IMR-90 (cell line): ENCODE results near the gene UBN2. TPM values are rescaled to one million over a fixed set of nuclear protein-coding genes. Genes with fewer than 3 reads are reported as not detected.

ENCODE experiments used
- ATAC-seq: fragments of 200-7000 bp; cut with Tn5 transposase; 2 replicates; pipeline ENCODE4 v1.9.1; 2020; ENCODE audit warnings: low read depth, mild to moderate bottlenecking, moderate library complexity
- BruUV-seq: library from RNA; stranded (reverse); fragments of 400-500 nt; replicated peaks from 2 replicates; lab custom pipeline; 2021; lab: Mats Ljungman, UMichigan
- CTCF ChIA-PET: fragments of 300-600 bp; formaldehyde crosslinking; extraction: SDS; loops from one replicate; lab custom pipeline; 2021; ENCODE audit warnings: antibody characterized with exemption; lab: Yijun Ruan, JAX
- POLR2A ChIA-PET: fragments of 300-600 bp; sonication (Branson Sonifier 250); formaldehyde crosslinking; loops from one replicate; lab custom pipeline; 2022; ENCODE audit warnings: antibody characterized with exemption; ENCODE audit not compliant: unreplicated experiment; lab: Charles Lee
- DNase-seq: peaks from one replicate; pipeline ENCODE4 v3.0.0; 2013
- H2AFZ ChIP-seq: replicated peaks from 2 replicates; pipeline ENCODE3; 2013; ENCODE audit warnings: low read length, mild to moderate bottlenecking; ENCODE audit not compliant: poor library complexity
- H2AK5ac ChIP-seq: 2 replicates; pipeline ENCODE4 v1.6.1; 2013; ENCODE audit warnings: low read depth, low read length, inconsistent platforms
- H2AK9ac ChIP-seq: replicated peaks from 2 replicates; pipeline ENCODE3; 2013; ENCODE audit warnings: mild to moderate bottlenecking, low read depth, low read length, moderate library complexity; ENCODE audit not compliant: poor library complexity
- H2BK120ac ChIP-seq: 2 replicates; pipeline ENCODE4 v1.6.1; 2013; ENCODE audit warnings: low read depth, low read length, inconsistent platforms
- H2BK15ac ChIP-seq: 3 replicates; pipeline ENCODE4 v1.6.1; 2013; ENCODE audit warnings: low read depth, low read length, inconsistent platforms
- H2BK20ac ChIP-seq: 2 replicates; pipeline ENCODE4 v1.6.1; 2013; ENCODE audit warnings: low read depth, mild to moderate bottlenecking, inconsistent platforms, low read length, moderate library complexity
- H2BK5ac ChIP-seq: 2 replicates; pipeline ENCODE4 v1.6.1; 2013; ENCODE audit warnings: mild to moderate bottlenecking, low read depth, low read length, inconsistent platforms; ENCODE audit not compliant: poor library complexity, severe bottlenecking
- H3K14ac ChIP-seq: replicated peaks from 2 replicates; pipeline ENCODE4 v1.6.1; 2013; ENCODE audit warnings: low read depth, low read length, inconsistent platforms
- H3K18ac ChIP-seq: 2 replicates; pipeline ENCODE4 v1.6.1; 2013; ENCODE audit warnings: low read depth, low read length, control low read depth
- H3K23ac ChIP-seq: 2 replicates; pipeline ENCODE4 v1.6.1; 2013; ENCODE audit warnings: low read depth, low read length, inconsistent platforms
- H3K27ac ChIP-seq: 2 replicates; pipeline ENCODE4 v1.5.1; 2013; ENCODE audit warnings: mild to moderate bottlenecking, control low read depth, low read length; ENCODE audit not compliant: insufficient read depth
- H3K27me3 ChIP-seq: 2 replicates; pipeline ENCODE4 v1.6.1; 2013; ENCODE audit warnings: low read length; ENCODE audit not compliant: control insufficient read depth, insufficient read depth
- H3K36me3 ChIP-seq: 2 replicates; pipeline ENCODE4 v1.6.1; 2013; ENCODE audit warnings: low read length, mixed read lengths; ENCODE audit not compliant: control insufficient read depth, insufficient read depth
- H3K4ac ChIP-seq: 2 replicates; pipeline ENCODE4 v1.6.1; 2013; ENCODE audit warnings: low read depth, low read length, inconsistent platforms
- H3K4me1 ChIP-seq: 2 replicates; pipeline ENCODE4 v1.6.1; 2013; ENCODE audit warnings: low read length, mixed read lengths; ENCODE audit not compliant: control insufficient read depth, insufficient read depth
- H3K4me2 ChIP-seq: 2 replicates; pipeline ENCODE4 v1.6.1; 2013; ENCODE audit warnings: low read depth, mild to moderate bottlenecking, control low read depth, low read length, moderate library complexity
- H3K4me3 ChIP-seq: 2 replicates; pipeline ENCODE4 v1.5.1; 2013; ENCODE audit warnings: low read depth, mild to moderate bottlenecking, control low read depth, low read length, moderate library complexity; ENCODE audit not compliant: insufficient read depth
- H3K56ac ChIP-seq: 2 replicates; pipeline ENCODE4 v1.6.1; 2013; ENCODE audit warnings: low read length, inconsistent platforms; ENCODE audit not compliant: insufficient read depth; ENCODE audit errors: extremely low read depth
- H3K79me1 ChIP-seq, 2 experiments: 2 replicates each; pipeline ENCODE4 v1.6.1; 2013; ENCODE audit warnings: low read length in 2 of 2, inconsistent platforms in 1 of 2, low read depth in 1 of 2
- H3K9ac ChIP-seq: 2 replicates; pipeline ENCODE4 v1.6.1; 2013; ENCODE audit warnings: low read depth, low read length, control low read depth
- H3K9me1 ChIP-seq: 2 replicates; pipeline ENCODE4 v1.6.1; 2013; ENCODE audit warnings: low read length, inconsistent platforms; ENCODE audit not compliant: insufficient read depth
- H3K9me3 ChIP-seq: 2 replicates; pipeline ENCODE4 v1.6.1; 2013; ENCODE audit warnings: low read length; ENCODE audit not compliant: control insufficient read depth, insufficient read depth
- H4K20me1 ChIP-seq: 2 replicates; pipeline ENCODE4 v1.6.1; 2013; ENCODE audit warnings: low read length, inconsistent platforms; ENCODE audit not compliant: insufficient read depth
- H4K5ac ChIP-seq: 2 replicates; pipeline ENCODE4 v1.6.1; 2013; ENCODE audit warnings: mild to moderate bottlenecking, low read depth, low read length, control low read depth
- H4K8ac ChIP-seq, 2 experiments: 2 replicates each; pipeline ENCODE4 v1.6.1; 2013; ENCODE audit warnings: low read depth in 2 of 2, low read length in 2 of 2, control low read depth in 1 of 2, inconsistent platforms in 1 of 2
- H4K91ac ChIP-seq: 2 replicates; pipeline ENCODE4 v1.6.1; 2013; ENCODE audit warnings: low read depth, low read length, inconsistent platforms; ENCODE audit not compliant: insufficient read depth
- CEBPB ChIP-seq: IDR thresholded peaks from 2 replicates; pipeline ENCODE4 v1.6.1; 2012; ENCODE audit warnings: low read depth, low read length, improper control_type of control experiment
- CTCF ChIP-seq: conservative IDR thresholded peaks from 2 replicates; pipeline ENCODE4 v1.5.1; 2012; ENCODE audit warnings: mild to moderate bottlenecking, low read depth, low read length, improper control_type of control experiment
- ELK1 ChIP-seq: fragments of 150-350 bp; IDR thresholded peaks from 2 replicates; pipeline ENCODE4 v1.6.1; 2016; ENCODE audit warnings: low read depth, mild to moderate bottlenecking, low read length, moderate library complexity, borderline replicate concordance
- FOS ChIP-seq: fragments of 150-350 bp; IDR thresholded peaks from 2 replicates; pipeline ENCODE4 v1.6.1; 2016; ENCODE audit warnings: low read depth, low read length
- MAFK ChIP-seq: IDR thresholded peaks from 2 replicates; pipeline ENCODE4 v1.6.1; 2012; ENCODE audit warnings: low read depth, low read length, improper control_type of control experiment
- MAZ ChIP-seq: IDR thresholded peaks from 2 replicates; pipeline ENCODE4 v1.6.1; 2012; ENCODE audit warnings: low read depth, mild to moderate bottlenecking, low read length, improper control_type of control experiment, moderate library complexity, borderline replicate concordance
- NFE2L2 ChIP-seq: fragments of 150-350 bp; IDR thresholded peaks from 2 replicates; pipeline ENCODE4 v1.6.1; 2016; ENCODE audit warnings: low read depth, mild to moderate bottlenecking, low read length
- RAD21 ChIP-seq: IDR thresholded peaks from 2 replicates; pipeline ENCODE4 v1.6.1; 2012; ENCODE audit warnings: low read length, improper control_type of control experiment
- RCOR1 ChIP-seq: IDR thresholded peaks from 2 replicates; pipeline ENCODE4 v1.6.1; 2012; ENCODE audit warnings: mild to moderate bottlenecking, low read length, improper control_type of control experiment; ENCODE audit not compliant: insufficient replicate concordance
- SMC3 ChIP-seq: fragments of 150-350 bp; IDR thresholded peaks from 2 replicates; pipeline ENCODE4 v1.6.1; 2016; ENCODE audit warnings: low read depth, mild to moderate bottlenecking, antibody characterized with exemption, low read length, moderate library complexity
- USF2 ChIP-seq: fragments of 150-350 bp; IDR thresholded peaks from 2 replicates; pipeline ENCODE4 v1.6.1; 2017; ENCODE audit warnings: mild to moderate bottlenecking, antibody characterized with exemption, low read length, low read depth
- WGBS, 2 experiments: methylation state at CpG; one replicate each; pipeline versions ENCODE4 v1.1.5 to v1.1.7; 2013; ENCODE audit warnings: missing lambda C conversion rate in 2 of 2; ENCODE audit not compliant: insufficient read length in 1 of 2; ENCODE audit errors: extremely low coverage in 2 of 2; 5-methylcytosine and 5-hydroxymethylcytosine counted together
- dilution Hi-C: fragments of 300-500 bp; cut with HindIII; formaldehyde crosslinking; loops from one replicate; pipeline ENCODE4 v1.14.3; 2018; ENCODE audit warnings: low sequenced_read_pairs; ENCODE audit not compliant: unreplicated experiment
- in situ Hi-C: fragments of 300-500 bp; cut with MboI; formaldehyde crosslinking; loops from 3 replicates; pipeline ENCODE4 v1.14.3; 2019; ENCODE audit warnings: low sequenced_read_pairs, inconsistent platforms, mixed read lengths
- intact Hi-C: fragments of 100-400 bp; cut with micrococcal nuclease; formaldehyde crosslinking; loops from 2 replicates; pipeline ENCODE4 v1.10.0; 2022
- polyA plus RNA-seq, 3 experiments: library from polyadenylated mRNA; depleted of rRNA; stranded (reverse); fragments of >200 nt; gene quantifications; 2 replicates each; pipeline ENCODE4 v1.2.3, GENCODE V29; 2012; ENCODE audit warnings: low replicate concordance in 1 of 3
- total RNA-seq: library from RNA; depleted of rRNA; stranded (reverse); fragments of >200 nt; gene quantifications from 2 replicates; pipeline ENCODE4 v1.2.3, GENCODE V29; 2012

UBN2 gene
- total and polyA plus RNA-seq, 2 of the 4 experiments (the other 2 are of a cell fraction), result 1.6 to 2.3 TPM

GRCh38 chr7:139294951-139295575 is 64.0 kb downstream of the UBN2 start:
- no CpG with 5 or more reads among the region's 6 CpGs for WGBS, 2 experiments
- TF ChIP-seq CEBPB (no peak), MAFK (no peak), MAZ (no peak), CTCF (no peak), RCOR1 (no peak), SMC3 (no peak), NFE2L2 (no peak), RAD21 (no peak), USF2 (no peak), ELK1 (no peak), FOS (no peak)
- Histone ChIP-seq H3K27me3 (no peaks in the 10 kb centered on the region), H4K20me1 (no peaks in the 10 kb centered on the region), H3K4me3 (no peak overlapping the region), H3K14ac (no peak overlapping the region), H3K56ac (no peak overlapping the region), H3K79me1 (no peaks in the 10 kb centered on the region), H2AK5ac (no peak overlapping the region), H4K91ac (no peak overlapping the region), H2AFZ (no peak overlapping the region), H3K18ac (no peak overlapping the region), H2BK5ac (no peak overlapping the region), H3K36me3 (peaks cover 12% of the 10 kb centered on the region), H3K4ac (no peak overlapping the region), H2BK120ac (no peak overlapping the region), H2BK20ac (no peak overlapping the region), H4K8ac (no peak overlapping the region), H3K9me3 (no peaks in the 10 kb centered on the region), H3K4me1 (no peaks in the 10 kb centered on the region), H3K23ac (no peak overlapping the region), H3K9ac (no peak overlapping the region), H3K27ac (no peak overlapping the region), H3K4me2 (no peak overlapping the region), H2AK9ac (no peak overlapping the region), H2BK15ac (no peak overlapping the region), H4K5ac (no peak overlapping the region), H3K9me1 (peaks cover 4% of the 10 kb centered on the region; the same call in 1 of the 2 replicates)
- DNase-seq (no peak), ATAC-seq (no peak)
- dilution Hi-C loops (no loop called here), intact Hi-C loops (loop anchor here (5.0 kb wide), 1 partner anchor 38 kb away; no protein-coding TSS in a partner anchor), in situ Hi-C loops (no loop called here)
- no TSS peak for BruUV-seq
- CTCF ChIA-PET, result interaction anchor here (0.6 kb wide), 1 partner anchor 27 kb away, joined by 4 read pairs; no protein-coding TSS in a partner anchor
- POLR2A ChIA-PET, result no interaction called here
